DND-41 (cell line): ENCODE measurements around the gene AGRN.

ENCODE experiments used
- CTCF ChIP-seq: IDR thresholded peaks from 2 replicates; pipeline ENCODE4 v1.5.1; 2012; ENCODE audit warnings: borderline replicate concordance, low read length, moderate library complexity, mild to moderate bottlenecking; ENCODE audit not compliant: poor library complexity, severe bottlenecking; ENCODE audit errors: extremely low read depth
- EZH2 ChIP-seq: IDR thresholded peaks from 3 replicates; pipeline ENCODE4 v1.6.1; 2012; ENCODE audit warnings: borderline replicate concordance, low read depth, mild to moderate bottlenecking, moderate library complexity, low read length, inconsistent platforms; ENCODE audit not compliant: severe bottlenecking

- TF ChIP-seq CTCF (no peak), EZH2 (no peak)
Observed at GRCh38 chr1:982765-983436, 37.0 kb upstream of the AGRN start.
